GM18502 (cell line): ENCODE measurements around the gene MICAL2.

Source experiments
- ATAC-seq: cut with Tn5 transposase; IDR thresholded peaks from one replicate; pipeline ENCODE4 v1.9.1; 2021; ENCODE audit warnings: mild to moderate bottlenecking; ENCODE audit not compliant: unreplicated experiment, poor library complexity

The MICAL2 gene

GRCh38 chr11:12290477-12290922 lies 180.1 kb downstream of the MICAL2 start:
- no peak for ATAC-seq

- ATAC-seq, result no peak
Measured at GRCh38 chr11:12291313-12291712, 180.9 kb downstream of the MICAL2 start.

GRCh38 chr11:12291766-12292165 lies 181.4 kb downstream of the MICAL2 start:
- ATAC-seq, result no peak

GRCh38 chr11:12292766-12293165 lies 182.4 kb downstream of the MICAL2 start:
- ATAC-seq, result no peak

GRCh38 chr11:12293486-12293885 lies 183.1 kb downstream of the MICAL2 start:
- no peak for ATAC-seq

- no peak for ATAC-seq
Measured at GRCh38 chr11:12294613-12295012, 184.2 kb downstream of the MICAL2 start.

- ATAC-seq, result no peak
Measured at GRCh38 chr11:12295943-12296342, 185.6 kb downstream of the MICAL2 start.

- ATAC-seq, result no peak
Measured at GRCh38 chr11:12298610-12299009, 188.2 kb downstream of the MICAL2 start.

- ATAC-seq, result no peak
Measured at GRCh38 chr11:12301379-12301778, 191.0 kb downstream of the MICAL2 start.

- ATAC-seq, result no peak
Measured at GRCh38 chr11:12303421-12304149, 193.2 kb downstream of the MICAL2 start.

- no peak for ATAC-seq
Measured at GRCh38 chr11:12306830-12307229, 196.4 kb downstream of the MICAL2 start.

- no peak for ATAC-seq
Measured at GRCh38 chr11:12312132-12312531, 201.7 kb downstream of the MICAL2 start.
